SK-N-SH (cell line): ENCODE results near the gene MTPN. TPM values are rescaled to one million over a fixed set of nuclear protein-coding genes. Genes with fewer than 3 reads are reported as not detected.

Experiments used
- CTCF ChIA-PET: fragments of 300-600, 350-600 bp; formaldehyde crosslinking; extraction: SDS; loops from one replicate; lab custom pipeline; 2021; lab: Yijun Ruan, JAX
- POLR2A ChIA-PET: fragments of 350-600 bp; sonication (Branson Sonifier 250); formaldehyde crosslinking; extraction: SDS; loops from one replicate; lab custom pipeline; 2020; ENCODE audit warnings: antibody characterized with exemption, inconsistent platforms; lab: Yijun Ruan, JAX
- DNase-seq: peaks from one replicate; pipeline ENCODE4 v3.0.0; 2012
- H2AFZ ChIP-seq: fragments of 200-600 bp; sonication (generic); 2 replicates; pipeline ENCODE4 v1.8.1; 2016; ENCODE audit warnings: antibody characterized with exemption, mild to moderate bottlenecking, low read depth
- H3F3A ChIP-seq: fragments of 200-600 bp; sonication (generic); replicated peaks from 2 replicates; pipeline ENCODE3; 2016; ENCODE audit warnings: antibody characterized with exemption, mild to moderate bottlenecking; ENCODE audit not compliant: insufficient read depth
- H3K27ac ChIP-seq, 2 experiments: fragments of 200-500 bp in 1 of 2; fragments of 200-600 bp in 1 of 2; sonication (Bioruptor generic) in 1 of 2; sonication (generic), shearing (Covaris generic) in 1 of 2; 2 replicates each; pipeline versions ENCODE4 v1.5.1 to v1.6.1; 2014 to 2016; ENCODE audit warnings: low read depth in 2 of 2, inconsistent platforms in 1 of 2, low read length in 1 of 2, mild to moderate bottlenecking in 1 of 2, mixed read lengths in 1 of 2
- H3K27me3 ChIP-seq: fragments of 200-600 bp; sonication (generic), shearing (Covaris generic); 2 replicates; pipeline ENCODE4 v1.6.1; 2016; ENCODE audit warnings: mixed run types; ENCODE audit not compliant: insufficient read depth
- H3K36me3 ChIP-seq, 2 experiments: fragments of 200-500 bp in 1 of 2; fragments of 200-600 bp in 1 of 2; sonication (Bioruptor generic) in 1 of 2; sonication (generic) in 1 of 2; replicated peaks in 1 of 2; 2 replicates each; pipeline versions ENCODE3 to v1.5.1; 2014 to 2016; ENCODE audit warnings: low read length in 1 of 2, mild to moderate bottlenecking in 1 of 2; ENCODE audit not compliant: insufficient read depth in 2 of 2, control insufficient read depth in 1 of 2
- H3K4me1 ChIP-seq, 2 experiments: fragments of 200-500 bp in 1 of 2; fragments of 200-600 bp in 1 of 2; sonication (Bioruptor generic) in 1 of 2; sonication (generic), shearing (Covaris generic) in 1 of 2; 2 replicates each; pipeline versions ENCODE4 v1.5.1 to v1.6.1; 2014 to 2016; ENCODE audit warnings: low read depth in 1 of 2, low read length in 1 of 2, mixed run types in 1 of 2; ENCODE audit not compliant: insufficient read depth in 2 of 2, control insufficient read depth in 1 of 2
- H3K4me2 ChIP-seq: fragments of 200-600 bp; sonication (generic), shearing (Covaris generic); 2 replicates; pipeline ENCODE4 v1.6.1; 2017; ENCODE audit warnings: mixed run types
- H3K4me3 ChIP-seq, 2 experiments: fragments of 200-500 bp in 1 of 2; fragments of 200-600 bp in 1 of 2; sonication (Bioruptor generic) in 1 of 2; sonication (generic), shearing (Covaris generic) in 1 of 2; 2 replicates each; pipeline versions ENCODE4 v1.5.1 to v1.8.1; 2014 to 2016; ENCODE audit warnings: low read depth in 2 of 2, inconsistent platforms in 1 of 2, low read length in 1 of 2, mild to moderate bottlenecking in 1 of 2, mixed read lengths in 1 of 2, moderate library complexity in 1 of 2
- H3K79me2 ChIP-seq: fragments of 200-600 bp; sonication (generic); 2 replicates; pipeline ENCODE4 v1.8.1; 2017; ENCODE audit warnings: mild to moderate bottlenecking; ENCODE audit not compliant: insufficient read depth
- H3K9ac ChIP-seq: fragments of 200-600 bp; sonication (generic); 2 replicates; pipeline ENCODE4 v1.6.1; 2017; ENCODE audit warnings: mixed run types
- H3K9me2 ChIP-seq: fragments of 200-600 bp; sonication (generic); 2 replicates; pipeline ENCODE4 v1.6.1; 2017; ENCODE audit warnings: mixed run types
- H3K9me3 ChIP-seq: fragments of 200-600 bp; sonication (generic); 2 replicates; pipeline ENCODE4 v1.6.1; 2017; ENCODE audit warnings: mixed run types, mild to moderate bottlenecking, moderate library complexity
- H4K20me1 ChIP-seq: fragments of 200-600 bp; sonication (generic); 2 replicates; pipeline ENCODE4 v1.6.1; 2017; ENCODE audit warnings: mild to moderate bottlenecking, mixed run types; ENCODE audit not compliant: insufficient read depth
- ELF1 ChIP-seq: IDR thresholded peaks from 2 replicates; pipeline ENCODE4 v1.4.0; 2012
- FOSL2 ChIP-seq: IDR thresholded peaks from 2 replicates; pipeline ENCODE4 v1.4.0; 2012; ENCODE audit warnings: low read depth, mild to moderate bottlenecking, moderate library complexity, borderline replicate concordance
- FOXJ3 ChIP-seq: sonication (generic); formaldehyde crosslinking; IDR thresholded peaks from 2 replicates; pipeline ENCODE4 v1.5.1; 2020; ENCODE audit warnings: mild to moderate bottlenecking, missing genetic modification reagents
- FOXM1 ChIP-seq: IDR thresholded peaks from 2 replicates; pipeline ENCODE4 v1.4.0; 2012; ENCODE audit warnings: low read depth, mild to moderate bottlenecking
- JUND ChIP-seq: IDR thresholded peaks from 2 replicates; pipeline ENCODE4 v1.4.0; 2012
- MAX ChIP-seq: IDR thresholded peaks from 2 replicates; pipeline ENCODE4 v1.4.0; 2012; ENCODE audit warnings: low read depth
- MEF2A ChIP-seq: IDR thresholded peaks from 2 replicates; pipeline ENCODE4 v1.4.0; 2012; ENCODE audit warnings: low read depth, borderline replicate concordance
- MXI1 ChIP-seq: IDR thresholded peaks from 2 replicates; pipeline ENCODE4 v1.6.1; 2012; ENCODE audit warnings: mild to moderate bottlenecking, low read depth, low read length, improper control_type of control experiment
- NFIC ChIP-seq: IDR thresholded peaks from 2 replicates; pipeline ENCODE4 v1.4.0; 2012; ENCODE audit warnings: borderline replicate concordance
- NRF1 ChIP-seq: IDR thresholded peaks from 2 replicates; pipeline ENCODE4 v1.6.1; 2012; ENCODE audit warnings: low read depth, mild to moderate bottlenecking, low read length
- PBX3 ChIP-seq: IDR thresholded peaks from 2 replicates; pipeline ENCODE4; 2012
- RAD21 ChIP-seq: IDR thresholded peaks from 2 replicates; pipeline ENCODE4 v1.6.1; 2012; ENCODE audit warnings: mild to moderate bottlenecking, low read length
- RCOR1 ChIP-seq: fragments of 150-350 bp; IDR thresholded peaks from 2 replicates; pipeline ENCODE4 v1.6.1; 2017; ENCODE audit warnings: antibody characterized with exemption, low read length
- REST ChIP-seq: IDR thresholded peaks from 2 replicates; pipeline ENCODE4 v1.6.1; 2012; ENCODE audit warnings: mild to moderate bottlenecking, low read depth, low read length, moderate library complexity
- RFX5 ChIP-seq: IDR thresholded peaks from 2 replicates; pipeline ENCODE4 v1.6.1; 2012; ENCODE audit warnings: mild to moderate bottlenecking, improper control_type of control experiment, low read length
- RXRA ChIP-seq: IDR thresholded peaks from 2 replicates; pipeline ENCODE4 v1.4.0; 2012; ENCODE audit warnings: low read depth, mild to moderate bottlenecking, borderline replicate concordance
- SIN3A ChIP-seq: IDR thresholded peaks from 2 replicates; pipeline ENCODE4 v1.6.1; 2012; ENCODE audit warnings: low read depth, mild to moderate bottlenecking, low read length, moderate library complexity, borderline replicate concordance
- TAF1 ChIP-seq: IDR thresholded peaks from 2 replicates; pipeline ENCODE4 v1.6.1; 2012; ENCODE audit warnings: low read depth, mild to moderate bottlenecking, low read length, moderate library complexity, borderline replicate concordance
- TEAD4 ChIP-seq: IDR thresholded peaks from 2 replicates; pipeline ENCODE4 v1.4.0; 2012; ENCODE audit warnings: mild to moderate bottlenecking, borderline replicate concordance; ENCODE audit not compliant: insufficient read depth
- WGBS: methylation state at CpG from one replicate; pipeline ENCODE4 v1.1.6; 2017; ENCODE audit warnings: low lambda C conversion rate; 5-methylcytosine and 5-hydroxymethylcytosine counted together
- polyA plus RNA-seq, 3 experiments: library from polyadenylated mRNA; depleted of rRNA; stranded (reverse); fragments of >200 nt; gene quantifications; 2 replicates each; pipeline ENCODE4 v1.2.3, GENCODE V29; 2012
- TF ChIP-seq, protein P1 (sequence below): fragments of 200-600 bp; sonication (generic); IDR thresholded peaks from 2 replicates; pipeline ENCODE4 v1.6.1; 2017; ENCODE audit warnings: antibody characterized with exemption, mild to moderate bottlenecking, moderate library complexity
- TF ChIP-seq, protein P2 (sequence below): fragments of 150-350 bp; IDR thresholded peaks from 2 replicates; pipeline ENCODE4 v1.6.1; 2016; ENCODE audit warnings: mild to moderate bottlenecking, low read depth, low read length
- TF ChIP-seq, protein P3 (sequence below): IDR thresholded peaks from 2 replicates; pipeline ENCODE4 v1.4.0; 2012; ENCODE audit warnings: low read depth, borderline replicate concordance

Gene MTPN
- polyA plus RNA-seq, 1 of the 3 experiments (the other 2 are of a cell fraction) = 135 TPM

GRCh38 chr7:136026209-136026608, 49.0 kb upstream of the MTPN start (continued):
- TF ChIP-seq, protein P1, sequence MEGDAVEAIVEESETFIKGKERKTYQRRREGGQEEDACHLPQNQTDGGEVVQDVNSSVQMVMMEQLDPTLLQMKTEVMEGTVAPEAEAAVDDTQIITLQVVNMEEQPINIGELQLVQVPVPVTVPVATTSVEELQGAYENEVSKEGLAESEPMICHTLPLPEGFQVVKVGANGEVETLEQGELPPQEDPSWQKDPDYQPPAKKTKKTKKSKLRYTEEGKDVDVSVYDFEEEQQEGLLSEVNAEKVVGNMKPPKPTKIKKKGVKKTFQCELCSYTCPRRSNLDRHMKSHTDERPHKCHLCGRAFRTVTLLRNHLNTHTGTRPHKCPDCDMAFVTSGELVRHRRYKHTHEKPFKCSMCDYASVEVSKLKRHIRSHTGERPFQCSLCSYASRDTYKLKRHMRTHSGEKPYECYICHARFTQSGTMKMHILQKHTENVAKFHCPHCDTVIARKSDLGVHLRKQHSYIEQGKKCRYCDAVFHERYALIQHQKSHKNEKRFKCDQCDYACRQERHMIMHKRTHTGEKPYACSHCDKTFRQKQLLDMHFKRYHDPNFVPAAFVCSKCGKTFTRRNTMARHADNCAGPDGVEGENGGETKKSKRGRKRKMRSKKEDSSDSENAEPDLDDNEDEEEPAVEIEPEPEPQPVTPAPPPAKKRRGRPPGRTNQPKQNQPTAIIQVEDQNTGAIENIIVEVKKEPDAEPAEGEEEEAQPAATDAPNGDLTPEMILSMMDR = no peak
- TF ChIP-seq FOXM1 (no peak), NFIC (no peak), RXRA (no peak), NRF1 (no peak), RAD21 (no peak)

- CTCF ChIA-PET = interaction anchor here (0.6 to 1.3 kb wide), 4 partner anchors 10 to 749 kb away, joined by 3 to 7 read pairs (median 3); no protein-coding TSS in a partner anchor
- no peaks in the 10 kb centered on the region for H4K20me1 ChIP-seq
Measured at GRCh38 chr7:136023134-136023869, 46.1 kb upstream of the MTPN start.

More at GRCh38 chr7:136023134-136023869, 46.1 kb upstream of the MTPN start:
- WGBS = 48% methylated on average over 2 of the region's 2 CpGs
- Histone ChIP-seq H3K9ac (no peak overlapping the region), H3F3A (no peaks in the 10 kb centered on the region), H3K27me3 (no peaks in the 10 kb centered on the region), H3K4me2 (no peak overlapping the region), H3K36me3 (no peaks in the 10 kb centered on the region), H3K79me2 (no peaks in the 10 kb centered on the region), H3K9me2 (no peaks in the 10 kb centered on the region), H3K27ac (no peak overlapping the region), H3K9me3 (no peaks in the 10 kb centered on the region), H2AFZ (no peak overlapping the region), H3K4me1 (peaks cover 0 to 5% of the 10 kb centered on the region in 2 experiments; a peak in 2 of 4 replicates), H3K4me3 (no peak overlapping the region)
- DNase-seq = no peak
- TF ChIP-seq JUND (no peak), RCOR1 (no peak), FOXJ3 (CRISPR knock-in tag) (no peak), PBX3 (no peak), REST (no peak), TAF1 (no peak), MEF2A (no peak), FOSL2 (no peak), TEAD4 (no peak), RFX5 (no peak), ELF1 (no peak), NFIC (no peak), RAD21 (no peak), MXI1 (no peak), SIN3A (no peak), MAX (no peak), FOXM1 (no peak)
- TF ChIP-seq, protein P2, sequence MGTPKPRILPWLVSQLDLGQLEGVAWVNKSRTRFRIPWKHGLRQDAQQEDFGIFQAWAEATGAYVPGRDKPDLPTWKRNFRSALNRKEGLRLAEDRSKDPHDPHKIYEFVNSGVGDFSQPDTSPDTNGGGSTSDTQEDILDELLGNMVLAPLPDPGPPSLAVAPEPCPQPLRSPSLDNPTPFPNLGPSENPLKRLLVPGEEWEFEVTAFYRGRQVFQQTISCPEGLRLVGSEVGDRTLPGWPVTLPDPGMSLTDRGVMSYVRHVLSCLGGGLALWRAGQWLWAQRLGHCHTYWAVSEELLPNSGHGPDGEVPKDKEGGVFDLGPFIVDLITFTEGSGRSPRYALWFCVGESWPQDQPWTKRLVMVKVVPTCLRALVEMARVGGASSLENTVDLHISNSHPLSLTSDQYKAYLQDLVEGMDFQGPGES = no peak
- TF ChIP-seq, protein P3, sequence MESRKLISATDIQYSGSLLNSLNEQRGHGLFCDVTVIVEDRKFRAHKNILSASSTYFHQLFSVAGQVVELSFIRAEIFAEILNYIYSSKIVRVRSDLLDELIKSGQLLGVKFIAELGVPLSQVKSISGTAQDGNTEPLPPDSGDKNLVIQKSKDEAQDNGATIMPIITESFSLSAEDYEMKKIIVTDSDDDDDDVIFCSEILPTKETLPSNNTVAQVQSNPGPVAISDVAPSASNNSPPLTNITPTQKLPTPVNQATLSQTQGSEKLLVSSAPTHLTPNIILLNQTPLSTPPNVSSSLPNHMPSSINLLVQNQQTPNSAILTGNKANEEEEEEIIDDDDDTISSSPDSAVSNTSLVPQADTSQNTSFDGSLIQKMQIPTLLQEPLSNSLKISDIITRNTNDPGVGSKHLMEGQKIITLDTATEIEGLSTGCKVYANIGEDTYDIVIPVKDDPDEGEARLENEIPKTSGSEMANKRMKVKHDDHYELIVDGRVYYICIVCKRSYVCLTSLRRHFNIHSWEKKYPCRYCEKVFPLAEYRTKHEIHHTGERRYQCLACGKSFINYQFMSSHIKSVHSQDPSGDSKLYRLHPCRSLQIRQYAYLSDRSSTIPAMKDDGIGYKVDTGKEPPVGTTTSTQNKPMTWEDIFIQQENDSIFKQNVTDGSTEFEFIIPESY = no peak
- POLR2A ChIA-PET = no interaction called here
